Natural killer cell (primary cell): ENCODE measurements around the gene SLC35E4. TPM values are rescaled to one million over a fixed set of nuclear protein-coding genes. Genes with fewer than 3 reads are reported as not detected.

Source experiments
- ATAC-seq, 3 donors: fragments of 150-1000 bp in 2 of 3; fragments of 200-7000 bp in 1 of 3; cut with Tn5 transposase; 1 replicate in 1 of 3; 2 replicates in 2 of 3; pipeline ENCODE4 v1.10.0; 2021; ENCODE audit warnings: mild to moderate bottlenecking in 2 of 3, moderate library complexity in 2 of 3
- DNase-seq, 2 donors: peaks; one replicate each; pipeline versions ENCODE4 v3.0.0 to v3.0.0-alpha.2; 2013 to 2021; ENCODE audit warnings: mixed read lengths in 1 of 2
- H3K27ac ChIP-seq: one replicate; pipeline ENCODE4 v1.5.1; 2013; ENCODE audit warnings: mild to moderate bottlenecking, low read length
- H3K27me3 ChIP-seq: one replicate; pipeline ENCODE4 v1.6.1; 2013; ENCODE audit warnings: low read length; ENCODE audit not compliant: control insufficient read depth, insufficient read depth
- H3K36me3 ChIP-seq: one replicate; pipeline ENCODE4 v1.6.1; 2013; ENCODE audit warnings: low read length; ENCODE audit not compliant: control insufficient read depth, insufficient read depth
- H3K4me1 ChIP-seq: one replicate; pipeline ENCODE4 v1.6.1; 2013; ENCODE audit warnings: low read length; ENCODE audit not compliant: control insufficient read depth, insufficient read depth
- H3K4me3 ChIP-seq: one replicate; pipeline ENCODE4 v1.5.1; 2013; ENCODE audit warnings: low read length
- H3K9me3 ChIP-seq: one replicate; pipeline ENCODE4 v1.6.1; 2013; ENCODE audit warnings: low read length; ENCODE audit not compliant: control insufficient read depth, insufficient read depth
- H3K27ac Mint-ChIP-seq, 2 donors: one replicate each; pipeline ENCODE4 v1.8.0; 2022; ENCODE audit warnings: mild to moderate bottlenecking in 2 of 2, mixed read lengths in 2 of 2, moderate library complexity in 1 of 2
- H3K27me3 Mint-ChIP-seq, 2 donors: one replicate each; pipeline ENCODE4 v1.8.0; 2022; ENCODE audit warnings: low read depth in 2 of 2, mixed read lengths in 2 of 2
- H3K36me3 Mint-ChIP-seq: one replicate; pipeline ENCODE4 v1.8.0; 2022; ENCODE audit warnings: mixed read lengths
- H3K4me1 Mint-ChIP-seq, 2 donors: one replicate each; pipeline ENCODE4 v1.8.0; 2022; ENCODE audit warnings: mixed read lengths in 2 of 2
- H3K4me3 Mint-ChIP-seq: one replicate; pipeline ENCODE4 v1.8.0; 2022; ENCODE audit warnings: mild to moderate bottlenecking, moderate library complexity, mixed read lengths
- H3K9me3 Mint-ChIP-seq, 2 donors: one replicate each; pipeline ENCODE4 v1.8.0; 2022; ENCODE audit warnings: mixed read lengths in 2 of 2
- CTCF ChIP-seq: fragments of 200-600 bp; IDR thresholded peaks from one replicate; pipeline ENCODE4 v1.8.0; 2022; ENCODE audit warnings: antibody characterized with exemption
- WGBS: methylation state at CpG from one replicate; pipeline ENCODE4 v1.1.7; 2013; ENCODE audit warnings: missing lambda C conversion rate; ENCODE audit not compliant: insufficient coverage; 5-methylcytosine and 5-hydroxymethylcytosine counted together
- intact Hi-C: fragments of 100-400 bp; cut with micrococcal nuclease; formaldehyde crosslinking; loops from one replicate; pipeline ENCODE4 v1.14.2; 2022
- total RNA-seq, 4 donors: library from RNA; stranded (reverse); fragments of 120-200 nt in 1 of 4; gene quantifications; one replicate each; pipeline versions ENCODE4 v1.2.3 to v1.2.4, GENCODE V29; 2013 to 2022

Gene SLC35E4
- total RNA-seq, 3 donors from 2014 or later (not counting 1 experiment from before 2014, with no cell fraction given), result 2.9 to 5.8 (median 2.9) TPM

DNA sequence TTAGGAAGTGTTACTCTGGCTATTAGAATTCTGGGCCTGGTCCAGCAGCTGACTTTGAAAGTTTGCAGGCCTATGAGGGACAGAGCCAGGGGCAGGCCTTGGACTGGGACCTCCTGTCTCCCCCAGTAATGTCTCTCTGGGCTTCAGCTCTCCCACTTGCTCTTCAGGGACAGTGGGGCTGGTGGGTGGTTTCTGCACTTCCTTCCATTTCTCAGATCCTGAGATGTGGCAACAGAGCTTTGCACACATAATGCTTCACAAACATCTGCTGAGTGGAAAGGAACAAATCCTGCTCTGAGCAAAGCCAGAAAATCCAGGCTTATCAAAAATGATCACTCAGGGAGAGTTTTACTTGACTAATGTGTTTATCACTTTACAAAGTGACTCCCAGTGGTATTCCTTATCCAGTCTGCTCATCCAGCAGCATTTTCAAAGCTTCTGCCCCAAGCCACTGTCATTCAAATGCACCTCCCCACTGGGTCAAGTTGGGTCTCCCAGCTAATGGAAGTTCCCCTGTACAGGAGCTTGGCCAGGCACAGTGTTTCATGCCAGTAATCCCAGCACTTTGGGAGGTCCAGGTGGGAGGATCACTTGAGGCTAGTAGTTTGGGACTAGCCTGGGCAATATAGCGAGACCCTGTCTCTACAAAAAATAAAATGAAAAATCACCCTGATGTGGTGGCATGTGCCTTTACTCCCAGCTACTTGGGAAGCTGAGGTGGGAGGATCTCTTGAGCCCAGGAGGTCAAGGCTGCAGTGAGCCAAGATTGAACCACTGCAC lies 45.6 kb downstream of the SLC35E4 start:
- ATAC-seq, result no peak
- no peak overlapping the region for H3K4me3 Mint-ChIP-seq
- H3K27ac ChIP-seq, result no peak overlapping the region
- intact Hi-C loops, result no loop called here
- peaks cover 15 to 30% of the 10 kb centered on the region in 2 donors for H3K27me3 Mint-ChIP-seq
- H3K36me3 Mint-ChIP-seq, result no peaks in the 10 kb centered on the region
- no peak overlapping the region for H3K27ac Mint-ChIP-seq
- H3K36me3 ChIP-seq, result no peaks in the 10 kb centered on the region
- H3K9me3 Mint-ChIP-seq, result no peaks in the 10 kb centered on the region
- no peak for DNase-seq
- H3K9me3 ChIP-seq, result no peaks in the 10 kb centered on the region
- no peak overlapping the region for H3K4me3 ChIP-seq
- H3K4me1 ChIP-seq, result no peaks in the 10 kb centered on the region
- TF ChIP-seq CTCF, result no peak
- no CpG with 5 or more reads among the region's 1 CpG for WGBS
- no peaks in the 10 kb centered on the region for H3K27me3 ChIP-seq
- H3K4me1 Mint-ChIP-seq, result no peaks in the 10 kb centered on the region

DNA sequence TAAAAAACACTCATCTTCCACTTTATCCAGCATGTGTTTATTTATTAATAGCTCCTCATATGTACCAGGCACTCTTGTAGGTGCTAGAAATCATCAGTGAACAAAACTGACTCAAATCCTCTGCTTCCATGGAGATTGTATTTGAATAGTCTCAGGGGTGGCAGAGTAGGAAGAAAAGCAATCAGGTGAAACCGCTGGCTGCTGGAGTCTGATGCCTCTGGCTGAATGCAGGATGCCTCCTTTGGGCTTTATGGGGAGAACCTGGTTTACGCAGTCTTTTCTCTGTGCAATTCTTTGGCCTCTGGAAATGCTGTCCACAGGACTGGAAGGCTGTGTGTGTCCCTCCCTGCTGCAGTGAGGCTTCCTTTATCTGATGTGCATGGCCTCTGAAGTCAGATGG lies 46.2 kb downstream of the SLC35E4 start:
- WGBS, result 97% methylated on average over 2 of the region's 2 CpGs
- Histone ChIP-seq H3K27me3 (no peaks in the 10 kb centered on the region), H3K36me3 (no peaks in the 10 kb centered on the region), H3K4me3 (no peak overlapping the region), H3K9me3 (no peaks in the 10 kb centered on the region), H3K27ac (no peak overlapping the region), H3K4me1 (no peaks in the 10 kb centered on the region)
- no peak overlapping the region for H3K27ac Mint-ChIP-seq
- no peak for TF ChIP-seq CTCF
- no peaks in the 10 kb centered on the region for H3K4me1 Mint-ChIP-seq
- no peaks in the 10 kb centered on the region for H3K9me3 Mint-ChIP-seq
- H3K36me3 Mint-ChIP-seq, result no peaks in the 10 kb centered on the region
- no peak overlapping the region for H3K4me3 Mint-ChIP-seq
- no peak for DNase-seq
- ATAC-seq, result no peak
- peaks cover 10 to 23% of the 10 kb centered on the region in 2 donors for H3K27me3 Mint-ChIP-seq
- intact Hi-C loops, result no loop called here

DNA sequence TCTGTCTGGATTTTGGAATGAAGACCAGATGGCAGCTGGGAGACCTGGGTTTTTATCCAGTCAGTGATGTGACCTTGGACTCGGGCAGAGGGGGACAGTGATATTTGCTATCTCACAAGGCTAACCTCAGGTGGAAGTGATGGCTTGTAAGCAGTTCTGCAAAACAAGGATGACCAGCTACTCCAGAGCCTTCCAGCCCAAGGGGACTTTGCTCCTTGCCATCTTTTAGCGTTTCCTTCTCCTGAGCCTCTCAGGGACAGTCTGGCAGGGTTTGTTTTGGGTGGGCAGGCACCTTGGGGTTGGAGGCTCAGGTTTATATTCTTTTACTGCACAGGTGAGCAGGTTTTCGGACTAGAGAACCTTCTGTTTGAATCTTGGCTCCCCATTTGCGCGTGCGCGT lies 49.6 kb downstream of the SLC35E4 start:
- Histone ChIP-seq H3K4me3 (no peak overlapping the region), H3K4me1 (no peaks in the 10 kb centered on the region), H3K27ac (no peak overlapping the region), H3K9me3 (no peaks in the 10 kb centered on the region), H3K36me3 (no peaks in the 10 kb centered on the region), H3K27me3 (no peaks in the 10 kb centered on the region)
- WGBS, result 82% methylated on average over 7 of the region's 7 CpGs
- no peaks in the 10 kb centered on the region for H3K27me3 Mint-ChIP-seq
- DNase-seq (no peak), ATAC-seq (no peak)
- intact Hi-C loops, result no loop called here
- H3K9me3 Mint-ChIP-seq, result no peaks in the 10 kb centered on the region
- H3K27ac Mint-ChIP-seq, result no peak overlapping the region
- no peaks in the 10 kb centered on the region for H3K4me1 Mint-ChIP-seq
- no peak overlapping the region for H3K4me3 Mint-ChIP-seq
- no peak for TF ChIP-seq CTCF
- H3K36me3 Mint-ChIP-seq, result no peaks in the 10 kb centered on the region

- H3K27me3 ChIP-seq, result no peaks in the 10 kb centered on the region
- H3K4me3 ChIP-seq, result no peak overlapping the region
- no peak for TF ChIP-seq CTCF
- H3K9me3 Mint-ChIP-seq, result no peaks in the 10 kb centered on the region
- H3K27ac Mint-ChIP-seq, result no peak overlapping the region
- no peaks in the 10 kb centered on the region for H3K36me3 ChIP-seq
- H3K36me3 Mint-ChIP-seq, result no peaks in the 10 kb centered on the region
- H3K4me1 Mint-ChIP-seq, result no peaks in the 10 kb centered on the region
- H3K27ac ChIP-seq, result no peak overlapping the region
- intact Hi-C loops, result no loop called here
- peaks cover 5 to 6% of the 10 kb centered on the region in 2 donors for H3K27me3 Mint-ChIP-seq
- ATAC-seq (no peak), DNase-seq (no peak)
- no peaks in the 10 kb centered on the region for H3K4me1 ChIP-seq
- 82% methylated on average over 4 of the region's 4 CpGs for WGBS
- no peaks in the 10 kb centered on the region for H3K9me3 ChIP-seq
- H3K4me3 Mint-ChIP-seq, result no peak overlapping the region
Measured at GRCh38 chr22:30687358-30687757, 51.8 kb downstream of the SLC35E4 start.
